G401 (cell line): ENCODE data around the gene CCND2. TPM values are rescaled to one million over a fixed set of nuclear protein-coding genes. Genes with fewer than 3 reads are reported as not detected.

Experiments
- DNase-seq: peaks from one replicate; pipeline ENCODE4 v3.0.0-alpha.2; 2015; ENCODE audit warnings: low spot score
- in situ Hi-C: cut with HindIII; loops from 2 replicates; pipeline ENCODE4 v1.10.0; 2016; ENCODE audit warnings: low sequenced_read_pairs, mixed read lengths
- total RNA-seq: library from RNA; depleted of rRNA; stranded (reverse); fragments of >200 nt; shearing (Covaris generic); gene quantifications from 2 replicates; pipeline ENCODE4 v1.2.3, GENCODE V29; 2014; rRNA removed

The CCND2 gene
- total RNA-seq, 1 experiment from 2014 or later = 110 TPM

GRCh38 chr12:4308334-4308950 lies 34.9 kb downstream of the CCND2 start:
- in situ Hi-C loops = no loop called here

GRCh38 chr12:4311776-4312175 lies 38.2 kb downstream of the CCND2 start:
- DNase-seq = no peak
- in situ Hi-C loops = no loop called here

More at GRCh38 chr12:4308334-4308950, 34.9 kb downstream of the CCND2 start:
- DNase-seq = no peak

- DNase-seq = no peak
- in situ Hi-C loops = no loop called here
Observed at GRCh38 chr12:4312251-4312650, 38.7 kb downstream of the CCND2 start.

- DNase-seq = no peak
- in situ Hi-C loops = no loop called here
Observed at GRCh38 chr12:4320497-4320852, 46.9 kb downstream of the CCND2 start.

GRCh38 chr12:4320853-4321701 lies 47.5 kb downstream of the CCND2 start, which contains the start of gene TIGAR:
TSS of gene TIGAR (plus strand) at chr12:4321213. CDS start at chr12:4321272, 59 bp downstream.
- in situ Hi-C loops = no loop called here
- peak; percentile 95 for DNase-seq

- DNase-seq = no peak
- in situ Hi-C loops = no loop called here
Observed at GRCh38 chr12:4322726-4323125, 49.2 kb downstream of the CCND2 start.

Other genes with a start within 250 kb of the CCND2 start
- gene TIGAR, start 47.5 kb downstream of the CCND2 start, total RNA-seq = 19.7 and 25.5 TPM in 2 replicates
- not detected in 2 replicates for gene FGF23, start 106.0 kb downstream of the CCND2 start, total RNA-seq
- not detected in 2 replicates for gene FGF6, start 172.1 kb downstream of the CCND2 start, total RNA-seq